GM23248 (cell line): Measurements from ENCODE around the gene TSSC4. TPM values are rescaled to one million over a fixed set of nuclear protein-coding genes. Genes with fewer than 3 reads are reported as not detected.

Experiments
- DNase-seq: peaks from one replicate; pipeline ENCODE4 v3.0.0-alpha.2; 2015
- H2AFZ ChIP-seq: fragments of 200-600 bp; sonication (generic); 2 replicates; pipeline ENCODE4 v1.6.1; 2016; ENCODE audit warnings: antibody characterized with exemption
- H3F3A ChIP-seq: fragments of 200-600 bp; sonication (generic); 2 replicates; pipeline ENCODE4 v1.6.1; 2016; ENCODE audit warnings: mild to moderate bottlenecking, antibody characterized with exemption, mixed run types; ENCODE audit not compliant: insufficient read depth
- H3K27ac ChIP-seq: fragments of 200-600 bp; sonication (generic); 2 replicates; pipeline ENCODE4 v1.5.1; 2016; ENCODE audit warnings: mild to moderate bottlenecking
- H3K27me3 ChIP-seq: fragments of 200-600 bp; sonication (generic); replicated peaks from 2 replicates; pipeline ENCODE4 v1.6.1; 2016; ENCODE audit warnings: mild to moderate bottlenecking; ENCODE audit not compliant: insufficient read depth
- H3K36me3 ChIP-seq: fragments of 200-600 bp; sonication (generic); 2 replicates; pipeline ENCODE4 v1.6.1; 2016; ENCODE audit warnings: low read depth, mild to moderate bottlenecking
- H3K4me1 ChIP-seq: fragments of 200-600 bp; sonication (generic); 2 replicates; pipeline ENCODE4 v1.6.1; 2016; ENCODE audit warnings: mild to moderate bottlenecking; ENCODE audit not compliant: insufficient read depth
- H3K4me2 ChIP-seq: fragments of 200-600 bp; sonication (generic); one replicate; pipeline ENCODE4 v1.6.1; 2016; ENCODE audit warnings: mild to moderate bottlenecking; ENCODE audit not compliant: unreplicated experiment
- H3K4me3 ChIP-seq: fragments of 200-600 bp; sonication (generic); 2 replicates; pipeline ENCODE4 v1.5.1; 2016; ENCODE audit warnings: mild to moderate bottlenecking
- H3K79me2 ChIP-seq: fragments of 200-600 bp; sonication (generic); 2 replicates; pipeline ENCODE4 v1.6.1; 2016; ENCODE audit warnings: mild to moderate bottlenecking; ENCODE audit not compliant: insufficient read depth
- H3K9ac ChIP-seq: fragments of 200-600 bp; sonication (generic); 2 replicates; pipeline ENCODE4 v1.6.1; 2016; ENCODE audit warnings: mild to moderate bottlenecking
- H3K9me2 ChIP-seq: fragments of 200-600 bp; sonication (generic); 2 replicates; pipeline ENCODE4 v1.6.1; 2016; ENCODE audit warnings: mixed run types, mild to moderate bottlenecking, moderate library complexity; ENCODE audit not compliant: insufficient read depth
- H3K9me3 ChIP-seq: fragments of 200-600 bp; sonication (generic); one replicate; pipeline ENCODE4 v1.6.1; 2017; ENCODE audit warnings: low read depth
- H4K20me1 ChIP-seq: fragments of 200-600 bp; sonication (generic); 2 replicates; pipeline ENCODE4 v1.6.0; 2016; ENCODE audit not compliant: insufficient read depth
- EZH2 ChIP-seq: fragments of 200-600 bp; sonication (generic); IDR thresholded peaks from 2 replicates; pipeline ENCODE4 v1.6.1; 2018; ENCODE audit warnings: antibody characterized with exemption, mild to moderate bottlenecking; ENCODE audit not compliant: insufficient read depth, poor library complexity, severe bottlenecking
- EZH2phosphoT487 ChIP-seq: fragments of 200-600 bp; sonication (generic); IDR thresholded peaks from 2 replicates; pipeline ENCODE4 v1.6.1; 2018; ENCODE audit warnings: antibody characterized with exemption, moderate library complexity, mild to moderate bottlenecking, low read depth; ENCODE audit not compliant: insufficient read depth
- WGBS, 2 experiments: methylation state at CpG; one replicate each; pipeline ENCODE4 v1.1.6; 2015 to 2017; ENCODE audit warnings: low lambda C conversion rate in 2 of 2, low coverage in 1 of 2; ENCODE audit errors: missing lambda C conversion rate in 2 of 2; 5-methylcytosine and 5-hydroxymethylcytosine counted together
- in situ Hi-C: fragments of 300-500 bp; cut with MboI; formaldehyde crosslinking; loops from 2 replicates; pipeline ENCODE4 v1.15.0; 2020
- polyA plus RNA-seq: library from polyadenylated mRNA; unstranded; fragments of >200 nt; fragmentation: Nextera tagmentation; extraction: Ambion mirVana; gene quantifications from 2 replicates; pipeline ENCODE4 v1.2.1, GENCODE V29; 2016
- total RNA-seq: library from RNA; depleted of rRNA; stranded (reverse); fragments of >200 nt; shearing (Covaris generic); gene quantifications from 2 replicates; pipeline ENCODE4 v1.2.3, GENCODE V29; 2014

The TSSC4 gene
- total and polyA plus RNA-seq, 2 experiments from 2014 or later, result 44.4 to 61.8 TPM

GRCh38 chr11:2393941-2394817 lies 6.4 kb upstream of the TSSC4 start:
- Histone ChIP-seq H2AFZ (no peak overlapping the region), H3K36me3 (peaks cover 10% of the 10 kb centered on the region; the same call in 1 of the 2 replicates), H3K4me1 (peaks cover 17% of the 10 kb centered on the region), H3K79me2 (peaks cover 86% of the 10 kb centered on the region), H3K27ac (no peak overlapping the region), H3K9me3 (no peaks in the 10 kb centered on the region), H3K4me3 (no peak overlapping the region), H3F3A (peaks cover 17% of the 10 kb centered on the region), H3K4me2 (no peak overlapping the region), H3K27me3 (no peaks in the 10 kb centered on the region), H4K20me1 (no peaks in the 10 kb centered on the region), H3K9me2 (no peaks in the 10 kb centered on the region), H3K9ac (no peak overlapping the region)
- DNase-seq, result no peak
- TF ChIP-seq EZH2, result no peak
- TF ChIP-seq EZH2phosphoT487, result no peak
- WGBS, 2 experiments, result 72 to 73% methylated on average over 29 to 33 of the region's 34 CpGs
- in situ Hi-C loops, result no loop called here

DNA sequence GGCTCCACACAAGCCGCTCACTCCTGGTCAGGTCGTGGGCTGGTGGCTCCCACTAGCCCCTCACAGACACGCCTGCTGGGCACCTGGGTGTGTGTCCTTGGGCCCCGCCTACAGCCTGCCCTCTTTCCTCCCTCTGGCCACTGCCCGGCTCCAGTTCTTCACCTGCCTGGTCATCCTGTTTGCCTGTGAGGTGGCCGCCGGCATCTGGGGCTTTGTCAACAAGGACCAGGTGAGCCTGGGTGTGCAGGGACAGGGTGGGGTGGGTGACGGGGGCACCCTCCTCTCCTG lies 5.8 kb upstream of the TSSC4 start:
- H4K20me1 ChIP-seq, result no peaks in the 10 kb centered on the region
- TF ChIP-seq EZH2phosphoT487, result no peak
- no peak for TF ChIP-seq EZH2
- no peak for DNase-seq
- peaks cover 21% of the 10 kb centered on the region for H3K4me1 ChIP-seq
- no peaks in the 10 kb centered on the region for H3K9me3 ChIP-seq
- H3K27ac ChIP-seq, result no peak overlapping the region
- in situ Hi-C loops, result no loop called here
- no peak overlapping the region for H3K9ac ChIP-seq
- peaks cover 10% of the 10 kb centered on the region; the same call in 1 of the 2 replicates for H3K36me3 ChIP-seq
- no peak overlapping the region for H3K4me3 ChIP-seq
- 72 to 85% methylated on average over 8 of the region's 8 CpGs for WGBS, 2 experiments
- H3K4me2 ChIP-seq, result no peak overlapping the region
- no peaks in the 10 kb centered on the region for H3K9me2 ChIP-seq
- peaks cover 83% of the 10 kb centered on the region for H3K79me2 ChIP-seq
- no peaks in the 10 kb centered on the region for H3K27me3 ChIP-seq
- H2AFZ ChIP-seq, result no peak overlapping the region
- H3F3A ChIP-seq, result peaks cover 23% of the 10 kb centered on the region

GRCh38 chr11:2395211-2395730 lies 5.3 kb upstream of the TSSC4 start:
- no peaks in the 10 kb centered on the region for H4K20me1 ChIP-seq
- H3K36me3 ChIP-seq, result peaks cover 10% of the 10 kb centered on the region; the same call in 1 of the 2 replicates
- H3K4me2 ChIP-seq, result no peak overlapping the region
- no peak for TF ChIP-seq EZH2phosphoT487
- TF ChIP-seq EZH2, result no peak
- H3K9me3 ChIP-seq, result no peaks in the 10 kb centered on the region
- no peaks in the 10 kb centered on the region for H3K27me3 ChIP-seq
- peaks cover 78% of the 10 kb centered on the region for H3K79me2 ChIP-seq
- H3K9ac ChIP-seq, result no peak overlapping the region
- in situ Hi-C loops, result no loop called here
- H3K4me3 ChIP-seq, result no peak overlapping the region
- 82 to 88% methylated on average over 17 to 25 of the region's 26 CpGs for WGBS, 2 experiments
- no peak for DNase-seq
- peaks cover 20% of the 10 kb centered on the region for H3K4me1 ChIP-seq
- no peaks in the 10 kb centered on the region for H3K9me2 ChIP-seq
- no peak overlapping the region for H3K27ac ChIP-seq
- peaks cover 24% of the 10 kb centered on the region for H3F3A ChIP-seq
- H2AFZ ChIP-seq, result no peak overlapping the region

DNA sequence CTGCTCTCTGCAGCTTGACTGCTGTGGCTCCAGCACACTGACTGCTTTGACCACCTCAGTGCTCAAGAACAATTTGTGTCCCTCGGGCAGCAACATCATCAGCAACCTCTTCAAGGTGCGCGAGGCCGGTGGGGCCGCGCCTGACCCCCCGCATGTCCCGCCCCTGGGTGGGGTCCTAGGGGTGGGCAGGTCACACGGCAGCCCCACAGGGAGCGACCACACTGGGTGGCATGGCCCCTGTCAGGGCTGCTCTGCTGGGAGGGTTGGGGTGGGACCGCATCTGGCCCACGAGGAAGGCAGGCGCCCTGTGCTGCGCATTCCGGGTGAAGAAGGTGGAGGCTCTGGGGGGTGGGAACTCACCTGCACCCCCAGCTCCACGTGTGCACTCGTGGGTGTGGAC lies 4.7 kb upstream of the TSSC4 start:
- Histone ChIP-seq H3K4me1 (peaks cover 15% of the 10 kb centered on the region), H3K4me3 (no peak overlapping the region), H4K20me1 (no peaks in the 10 kb centered on the region), H3K27me3 (no peaks in the 10 kb centered on the region), H3K9ac (no peak overlapping the region), H3K9me2 (no peaks in the 10 kb centered on the region), H3K36me3 (peaks cover 10% of the 10 kb centered on the region; the same call in 1 of the 2 replicates), H3K27ac (no peak overlapping the region), H3K79me2 (peaks cover 73% of the 10 kb centered on the region), H3K4me2 (no peak overlapping the region), H3F3A (peaks cover 24% of the 10 kb centered on the region), H3K9me3 (no peaks in the 10 kb centered on the region), H2AFZ (no peak overlapping the region)
- WGBS, 2 experiments, result 87 to 88% methylated on average over 14 to 15 of the region's 17 CpGs
- TF ChIP-seq EZH2phosphoT487, result no peak
- TF ChIP-seq EZH2, result no peak
- in situ Hi-C loops, result no loop called here
- DNase-seq, result no peak
